ENCODE data around the gene FAAP24. TPM values are rescaled to one million over a fixed set of nuclear protein-coding genes. Genes with fewer than 3 reads are reported as not detected.

FAAP24 gene
- total and polyA plus RNA-seq, 2 of the 8 experiments (the other 6 are each of a cell fraction or from before 2014, with no cell fraction given): 3.3 to 4.2 TPM

DNA sequence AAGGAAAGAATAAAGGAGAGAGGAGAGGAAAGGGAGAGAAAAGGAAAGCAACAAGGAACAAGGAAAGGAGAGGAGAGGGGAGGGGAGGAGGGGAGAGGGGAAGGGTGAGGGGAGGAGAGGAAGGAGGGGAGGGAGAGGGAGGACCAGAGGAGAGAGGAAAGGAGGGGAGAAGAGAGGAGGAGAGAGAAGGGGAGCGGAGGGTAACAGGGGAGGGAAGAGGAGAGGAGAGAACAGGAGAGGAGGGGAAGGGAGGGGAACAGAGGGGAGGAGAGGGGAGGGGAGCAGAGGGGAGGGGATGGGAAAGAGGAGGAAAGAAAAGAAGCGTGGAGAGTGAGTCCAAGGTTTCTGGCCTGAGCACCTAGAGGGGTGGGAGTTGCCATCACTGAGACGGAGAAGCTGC, 26.7 kb downstream of the FAAP24 start:
- no peak for FAIRE-seq
- no peak for TF ChIP-seq SIRT6 (IDR thresholded peaks at IDR 0.05; ENCODE audit: low read length)
- TF ChIP-seq EGR1 (IDR thresholded peaks at IDR 0.05; ENCODE audit: borderline replicate concordance, low read depth, low read length): no peak
- TF ChIP-seq TEAD4 (IDR thresholded peaks at IDR 0.05; ENCODE audit: low read depth, low read length): no peak
- TF ChIP-seq RBBP5 (IDR thresholded peaks at IDR 0.05; ENCODE audit: borderline replicate concordance, low read depth, low read length): no peak
- no peak for TF ChIP-seq CREB1 (IDR thresholded peaks at IDR 0.05)
- no peak for TF ChIP-seq SAP30 (IDR thresholded peaks at IDR 0.05; ENCODE audit: insufficient read depth, insufficient replicate concordance, low read length)
- Histone ChIP-seq H2AK5ac (ENCODE audit: low read depth, low read length) (no peak overlapping the region), H3K79me1 (ENCODE audit: low read depth, low read length) (no peaks in the 10 kb centered on the region), H3K23me2 (ENCODE audit: low read depth, low read length) (no peaks in the 10 kb centered on the region), H3K27ac (ENCODE audit: low read depth, low read length) (no peak overlapping the region), H3K36me3 (ENCODE audit: control insufficient read depth in 2 of 4, insufficient read depth in 4 of 4, low read length in 3 of 4) (peaks cover 6 to 32% (median 17%) of the 10 kb centered on the region in 4 experiments; a peak in 6 of 8 replicates), H3K9me3 (ENCODE audit: insufficient read depth in 2 of 2, low read depth in 1 of 2, low read length in 1 of 2) (no peaks in the 10 kb centered on the region), H3K9ac (replicated peaks in 1 of 4; ENCODE audit: extremely low read depth in 1 of 4, low read depth in 3 of 4, low read length in 3 of 4) (no peak overlapping the region), H3K27me3 (replicated peaks in 1 of 4; ENCODE audit: control insufficient read depth in 3 of 4, extremely low read depth in 1 of 4, insufficient read depth in 3 of 4, low read length in 3 of 4) (no peaks in the 10 kb centered on the region), H4K91ac (replicated peaks; ENCODE audit: insufficient read length, low read length) (no peak overlapping the region), H2BK20ac (ENCODE audit: low read length) (no peak overlapping the region), H2BK120ac (replicated peaks; ENCODE audit: low read depth, low read length) (no peak overlapping the region), H3K23ac (ENCODE audit: insufficient read length) (no peak overlapping the region), H3K4me3 (ENCODE audit: extremely low read depth in 1 of 4, insufficient read depth in 2 of 4, low read depth in 3 of 4, low read length in 4 of 4) (no peak overlapping the region), H2BK12ac (ENCODE audit: low read depth, low read length) (no peak overlapping the region), H3K4me1 (replicated peaks in 1 of 4; ENCODE audit: control insufficient read depth in 3 of 4, insufficient read depth in 4 of 4, low read length in 3 of 4) (no peaks in the 10 kb centered on the region), H3K56ac (replicated peaks; ENCODE audit: insufficient read length, low read depth, low read length) (no peak overlapping the region), H3K14ac (ENCODE audit: insufficient read length) (no peak overlapping the region), H2BK5ac (ENCODE audit: low read depth, low read length) (no peak overlapping the region), H2BK15ac (ENCODE audit: low read length) (no peak overlapping the region), H3K18ac (ENCODE audit: extremely low read depth, low read length) (no peak overlapping the region), H4K20me1 (replicated peaks in 1 of 2; ENCODE audit: control insufficient read depth in 1 of 2, insufficient read depth in 2 of 2, low read length in 2 of 2) (peaks cover 0 to 2% of the 10 kb centered on the region in 2 experiments), H4K8ac (ENCODE audit: extremely low read depth, insufficient read depth, low read length) (no peak overlapping the region), H3K79me2 (ENCODE audit: control insufficient read depth in 1 of 2, insufficient read depth in 2 of 2, low read length in 2 of 2) (no peaks in the 10 kb centered on the region), H3K4me2 (ENCODE audit: insufficient read depth in 1 of 2, low read depth in 2 of 2, low read length in 2 of 2) (no peak overlapping the region), H2AFZ (ENCODE audit: low read length) (no peak overlapping the region), H4K5ac (ENCODE audit: insufficient read length, low read depth, low read length) (no peak overlapping the region), H3K4ac (replicated peaks; ENCODE audit: insufficient read length, low read depth, low read length) (no peak overlapping the region)
- DNase-seq (ENCODE audit: low read depth in 1 of 2, low spot score in 2 of 2): no peak
- CTCF ChIA-PET (ENCODE audit: partially characterized antibody): interaction anchor here (0.7 kb wide), 1 partner anchor 333 kb away, joined by 3 read pairs; no protein-coding TSS in a partner anchor
- WGBS, 2 experiments (ENCODE audit: extremely low coverage in 1 of 2, insufficient coverage in 1 of 2, insufficient read length in 1 of 2, insufficient replicate concordance in 2 of 2, low coverage in 1 of 2, low lambda C conversion rate in 2 of 2, missing lambda C conversion rate in 1 of 2): 65% methylated on average over 2 of the region's 3 CpGs; no CpG with 5 or more reads in 1 of the 2 experiments
- POLR2A ChIA-PET (ENCODE audit: partially characterized antibody): no interaction called here
